ENCODE results near the gene ARMCX6.

DNA sequence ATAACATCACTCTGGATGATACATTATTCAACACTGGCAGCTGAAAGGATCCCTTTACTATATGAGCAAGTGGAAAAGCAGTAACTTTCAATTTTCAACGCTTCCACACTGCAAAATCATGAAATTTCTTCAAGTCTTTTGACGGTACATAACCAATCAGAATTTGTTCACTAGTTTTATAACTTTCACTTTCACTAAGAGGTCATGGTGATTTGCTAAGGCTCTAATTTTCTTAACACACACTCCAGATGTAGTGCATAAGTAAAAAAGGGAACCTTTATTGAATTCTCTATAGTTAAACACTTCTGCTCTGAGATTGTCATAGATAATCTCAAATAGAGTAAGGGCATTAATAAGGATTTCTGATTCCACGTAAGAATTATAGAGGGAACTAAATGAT is 37.7 kb upstream of the ARMCX6 start:
- TF ChIP-seq CTCF (conservative IDR thresholded peaks at IDR 0.05; ENCODE audit: low read depth, low read length) (no peak), MAFK (IDR thresholded peaks at IDR 0.05; ENCODE audit: low read depth, low read length) (no peak), RAD21 (IDR thresholded peaks at IDR 0.05; ENCODE audit: low read length) (no peak), CEBPB (IDR thresholded peaks at IDR 0.05; ENCODE audit: low read depth, low read length) (no peak), POLR2A (IDR thresholded peaks at IDR 0.05; ENCODE audit: low read depth, low read length) (no peak), MAZ (IDR thresholded peaks at IDR 0.05; ENCODE audit: borderline replicate concordance, low read depth, low read length) (no peak), RFX5 (IDR thresholded peaks at IDR 0.05; ENCODE audit: low read depth, low read length) (no peak), MXI1 (IDR thresholded peaks at IDR 0.05; ENCODE audit: borderline replicate concordance, low read depth, low read length) (no peak), USF2 (IDR thresholded peaks at IDR 0.05; ENCODE audit: low read depth, low read length) (no peak), FOS (IDR thresholded peaks at IDR 0.05; ENCODE audit: low read depth, low read length) (no peak), RCOR1 (IDR thresholded peaks at IDR 0.05; ENCODE audit: insufficient replicate concordance, low read length) (no peak), SMC3 (IDR thresholded peaks at IDR 0.05; ENCODE audit: low read depth, low read length) (no peak)
- TF ChIP-seq, protein P1, sequence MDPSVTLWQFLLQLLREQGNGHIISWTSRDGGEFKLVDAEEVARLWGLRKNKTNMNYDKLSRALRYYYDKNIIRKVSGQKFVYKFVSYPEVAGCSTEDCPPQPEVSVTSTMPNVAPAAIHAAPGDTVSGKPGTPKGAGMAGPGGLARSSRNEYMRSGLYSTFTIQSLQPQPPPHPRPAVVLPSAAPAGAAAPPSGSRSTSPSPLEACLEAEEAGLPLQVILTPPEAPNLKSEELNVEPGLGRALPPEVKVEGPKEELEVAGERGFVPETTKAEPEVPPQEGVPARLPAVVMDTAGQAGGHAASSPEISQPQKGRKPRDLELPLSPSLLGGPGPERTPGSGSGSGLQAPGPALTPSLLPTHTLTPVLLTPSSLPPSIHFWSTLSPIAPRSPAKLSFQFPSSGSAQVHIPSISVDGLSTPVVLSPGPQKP (IDR thresholded peaks at IDR 0.05; ENCODE audit: borderline replicate concordance, low read depth, low read length): no peak

All from IMR-90 (cell line).